NT2/D1 (cell line): ENCODE data around the gene SLC25A33.

Source experiments
- SUZ12 ChIP-seq: IDR thresholded peaks from 2 replicates; pipeline ENCODE4 v1.6.1; 2011; ENCODE audit not compliant: insufficient read length, insufficient read depth; ENCODE audit errors: extremely low read depth
- YY1 ChIP-seq: IDR thresholded peaks from 2 replicates; pipeline ENCODE4 v1.6.1; 2011; ENCODE audit not compliant: insufficient read length, insufficient read depth
- ZNF274 ChIP-seq: IDR thresholded peaks from 2 replicates; pipeline ENCODE4 v1.6.1; 2011; ENCODE audit warnings: mild to moderate bottlenecking, low read depth, low read length

GRCh38 chr1:9631613-9632012 is 92.3 kb downstream of the SLC25A33 start:
- no peak for TF ChIP-seq ZNF274
- no peak for TF ChIP-seq YY1
- TF ChIP-seq SUZ12: no peak
